Retinal pigment epithelial cell (primary cell): Measurements from ENCODE around the gene ADCY7.

Source experiments
- DNase-seq: peaks from one replicate; pipeline ENCODE4 v3.0.0-alpha.2; 2010; ENCODE audit warnings: low read depth
- H3K4me3 ChIP-seq: 2 replicates; pipeline ENCODE4 v1.5.1; 2011; ENCODE audit warnings: mild to moderate bottlenecking, low read length, control low read depth, moderate library complexity
- TF ChIP-seq, protein P1 (sequence below): conservative IDR thresholded peaks from 2 replicates; pipeline ENCODE4 v1.5.1; 2011; ENCODE audit warnings: low read depth, low read length, control low read depth, inconsistent platforms

Gene ADCY7

GRCh38 chr16:50316102-50316847 lies 49.9 kb downstream of the ADCY7 start:
- TF ChIP-seq, protein P1, sequence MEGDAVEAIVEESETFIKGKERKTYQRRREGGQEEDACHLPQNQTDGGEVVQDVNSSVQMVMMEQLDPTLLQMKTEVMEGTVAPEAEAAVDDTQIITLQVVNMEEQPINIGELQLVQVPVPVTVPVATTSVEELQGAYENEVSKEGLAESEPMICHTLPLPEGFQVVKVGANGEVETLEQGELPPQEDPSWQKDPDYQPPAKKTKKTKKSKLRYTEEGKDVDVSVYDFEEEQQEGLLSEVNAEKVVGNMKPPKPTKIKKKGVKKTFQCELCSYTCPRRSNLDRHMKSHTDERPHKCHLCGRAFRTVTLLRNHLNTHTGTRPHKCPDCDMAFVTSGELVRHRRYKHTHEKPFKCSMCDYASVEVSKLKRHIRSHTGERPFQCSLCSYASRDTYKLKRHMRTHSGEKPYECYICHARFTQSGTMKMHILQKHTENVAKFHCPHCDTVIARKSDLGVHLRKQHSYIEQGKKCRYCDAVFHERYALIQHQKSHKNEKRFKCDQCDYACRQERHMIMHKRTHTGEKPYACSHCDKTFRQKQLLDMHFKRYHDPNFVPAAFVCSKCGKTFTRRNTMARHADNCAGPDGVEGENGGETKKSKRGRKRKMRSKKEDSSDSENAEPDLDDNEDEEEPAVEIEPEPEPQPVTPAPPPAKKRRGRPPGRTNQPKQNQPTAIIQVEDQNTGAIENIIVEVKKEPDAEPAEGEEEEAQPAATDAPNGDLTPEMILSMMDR: no peak
- no peak overlapping the region for H3K4me3 ChIP-seq
- no peak for DNase-seq

GRCh38 chr16:50316848-50317630 lies 50.7 kb downstream of the ADCY7 start:
- DNase-seq: no peak
- TF ChIP-seq, protein P1: peak; percentile 27
- H3K4me3 ChIP-seq: no peak overlapping the region

DNA sequence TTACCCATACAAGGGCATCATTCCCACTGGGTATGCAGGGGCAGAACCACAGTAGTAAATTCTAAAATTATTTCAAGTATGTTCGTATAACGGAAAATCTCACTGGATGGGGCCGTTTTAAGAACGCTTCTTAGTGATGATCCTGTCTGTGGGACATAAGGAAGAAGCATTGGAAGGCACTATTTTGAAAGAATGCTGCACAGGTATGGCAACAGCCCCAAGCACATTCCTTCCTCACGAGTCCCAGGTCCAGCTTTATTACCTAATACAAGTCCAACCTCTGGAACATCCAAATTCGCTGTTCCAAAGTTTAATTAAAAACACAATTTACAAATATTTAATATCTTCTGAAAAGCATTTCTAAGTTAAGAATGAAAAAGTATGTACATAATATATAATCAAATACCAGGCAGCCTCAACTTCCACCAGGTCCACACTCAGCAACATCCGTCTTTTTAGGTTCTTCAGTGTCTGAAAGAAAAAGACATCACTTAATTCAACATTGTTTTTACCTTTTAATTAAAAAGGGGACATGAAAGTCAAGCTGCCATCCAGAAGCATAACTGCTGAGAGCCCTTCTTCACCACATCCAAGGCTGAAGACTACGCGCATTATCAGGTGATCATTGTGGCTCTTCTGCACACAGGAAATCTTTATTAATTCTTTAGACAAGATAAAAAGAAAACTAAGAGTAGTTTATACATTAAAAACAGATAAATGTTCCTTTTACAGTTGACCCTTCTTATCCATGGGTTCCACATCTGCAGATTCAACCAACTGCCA lies 52.6 kb downstream of the ADCY7 start:
- H3K4me3 ChIP-seq: no peak overlapping the region
- TF ChIP-seq, protein P1: no peak
- no peak for DNase-seq

- H3K4me3 ChIP-seq: no peak overlapping the region
- TF ChIP-seq, protein P1: no peak
- no peak for DNase-seq
Observed at GRCh38 chr16:50320310-50320709, 54.0 kb downstream of the ADCY7 start.

DNA sequence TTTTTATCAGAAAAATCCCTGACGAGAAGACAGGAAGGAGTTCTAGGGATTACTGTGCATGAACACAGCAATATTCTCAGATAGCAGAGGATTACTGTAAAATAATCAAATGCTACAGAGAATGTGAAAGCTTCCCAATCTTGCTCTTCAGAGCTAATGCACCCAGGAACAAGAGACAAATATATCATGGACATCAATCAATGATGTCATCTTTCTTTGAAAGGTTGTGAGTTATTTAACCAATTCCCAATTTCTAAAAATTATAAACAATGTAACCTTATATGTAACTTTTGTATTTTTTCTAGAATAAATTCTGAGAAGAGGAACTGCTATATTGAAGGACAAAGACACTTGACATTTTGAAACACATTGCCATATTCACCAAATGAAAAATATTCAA lies 56.0 kb downstream of the ADCY7 start:
- no peak for DNase-seq
- no peak overlapping the region for H3K4me3 ChIP-seq
- TF ChIP-seq, protein P1: no peak

- TF ChIP-seq, protein P1: peak; percentile 39
- no peak for DNase-seq
Observed at GRCh38 chr16:50323335-50324011, 57.1 kb downstream of the ADCY7 start.

More at GRCh38 chr16:50323335-50324011, 57.1 kb downstream of the ADCY7 start:
- no peak overlapping the region for H3K4me3 ChIP-seq
